Neuronal stem cell (in vitro differentiated cells): ENCODE results near the gene JPT1.

Source experiments
- DNase-seq: peaks from one replicate; pipeline ENCODE4 v3.0.0-alpha.2; 2013; ENCODE audit warnings: low spot score
- H2AFZ ChIP-seq: one replicate; pipeline ENCODE4 v1.6.1; 2013; ENCODE audit warnings: mild to moderate bottlenecking, low read length, inconsistent platforms
- H2AK5ac ChIP-seq: 2 replicates; pipeline ENCODE4 v1.6.1; 2013; ENCODE audit warnings: low read depth, mild to moderate bottlenecking, inconsistent platforms, low read length, moderate library complexity, mixed read lengths
- H2BK120ac ChIP-seq: 2 replicates; pipeline ENCODE4 v1.6.1; 2013; ENCODE audit warnings: low read depth, mild to moderate bottlenecking, inconsistent platforms, low read length, moderate library complexity, mixed read lengths
- H2BK12ac ChIP-seq: one replicate; pipeline ENCODE4 v1.6.1; 2013; ENCODE audit warnings: low read length, inconsistent platforms
- H2BK15ac ChIP-seq: 2 replicates; pipeline ENCODE4 v1.6.1; 2013; ENCODE audit warnings: mild to moderate bottlenecking, low read length, inconsistent platforms, mixed read lengths
- H2BK5ac ChIP-seq: one replicate; pipeline ENCODE4 v1.6.1; 2013; ENCODE audit warnings: inconsistent platforms, mild to moderate bottlenecking, low read length, moderate library complexity
- H3K14ac ChIP-seq: one replicate; pipeline ENCODE4 v1.6.1; 2013; ENCODE audit warnings: low read length, inconsistent platforms
- H3K18ac ChIP-seq: 2 replicates; pipeline ENCODE4 v1.6.1; 2013; ENCODE audit warnings: low read length, inconsistent platforms
- H3K23ac ChIP-seq: 2 replicates; pipeline ENCODE4 v1.6.1; 2013; ENCODE audit warnings: low read depth, mild to moderate bottlenecking, mixed read lengths, low read length, inconsistent platforms; ENCODE audit not compliant: poor library complexity
- H3K27ac ChIP-seq: replicated peaks from 3 replicates; pipeline ENCODE4 v1.5.1; 2013; ENCODE audit warnings: low read length, inconsistent platforms
- H3K27me3 ChIP-seq, 3 experiments: 2 replicates each; pipeline ENCODE4 v1.6.1; 2013; ENCODE audit warnings: low read length in 3 of 3, mild to moderate bottlenecking in 2 of 3, inconsistent platforms in 1 of 3, low read depth in 1 of 3, mixed read lengths in 1 of 3, moderate library complexity in 1 of 3; ENCODE audit not compliant: control insufficient read depth in 3 of 3, insufficient read depth in 3 of 3
- H3K36me3 ChIP-seq, 2 donors: replicated peaks in 1 of 2; 2 replicates each; pipeline ENCODE4 v1.6.1; 2013; ENCODE audit warnings: low read length in 2 of 2; ENCODE audit not compliant: control insufficient read depth in 2 of 2, insufficient read depth in 2 of 2
- H3K4ac ChIP-seq: 2 replicates; pipeline ENCODE4 v1.6.1; 2013; ENCODE audit warnings: inconsistent platforms, mild to moderate bottlenecking, low read length, moderate library complexity
- H3K4me1 ChIP-seq, 2 donors: 1 replicate in 1 of 2; 2 replicates in 1 of 2; pipeline ENCODE4 v1.6.1; 2013; ENCODE audit warnings: low read length in 2 of 2, low read depth in 1 of 2; ENCODE audit not compliant: control insufficient read depth in 2 of 2, insufficient read depth in 1 of 2
- H3K4me2 ChIP-seq: one replicate; pipeline ENCODE4 v1.6.1; 2013; ENCODE audit warnings: mild to moderate bottlenecking, low read length, inconsistent platforms; ENCODE audit not compliant: insufficient read depth, poor library complexity, severe bottlenecking
- H3K4me3 ChIP-seq, 2 donors: 2 replicates each; pipeline ENCODE4 v1.5.1; 2013; ENCODE audit warnings: low read length in 2 of 2, mild to moderate bottlenecking in 2 of 2, inconsistent platforms in 1 of 2, moderate library complexity in 1 of 2
- H3K79me1 ChIP-seq: one replicate; pipeline ENCODE4 v1.6.1; 2013; ENCODE audit warnings: low read depth, mild to moderate bottlenecking, inconsistent platforms, low read length, moderate library complexity
- H3K9ac ChIP-seq: one replicate; pipeline ENCODE4 v1.6.1; 2013; ENCODE audit warnings: mild to moderate bottlenecking, low read depth, low read length, inconsistent platforms; ENCODE audit not compliant: poor library complexity
- H3K9me3 ChIP-seq, 2 donors: replicated peaks in 1 of 2; 2 replicates each; pipeline versions ENCODE3 to v1.6.1; 2013; ENCODE audit warnings: low read length in 2 of 2, mild to moderate bottlenecking in 2 of 2, inconsistent platforms in 1 of 2, low read depth in 1 of 2, mixed read lengths in 1 of 2, moderate library complexity in 1 of 2; ENCODE audit not compliant: control insufficient read depth in 2 of 2, insufficient read depth in 1 of 2
- H4K8ac ChIP-seq: one replicate; pipeline ENCODE4 v1.6.1; 2013; ENCODE audit warnings: low read depth, mild to moderate bottlenecking, inconsistent platforms, low read length, moderate library complexity
- H4K91ac ChIP-seq: one replicate; pipeline ENCODE4 v1.6.1; 2013; ENCODE audit warnings: low read length, low read depth, mild to moderate bottlenecking, inconsistent platforms; ENCODE audit not compliant: poor library complexity
- WGBS, 2 donors: extraction: QIAGEN DNeasy Blood & Tissue Kit; methylation state at CpG; one replicate each; pipeline ENCODE4 v1.1.7; 2013; ENCODE audit warnings: missing lambda C conversion rate in 2 of 2, mixed read lengths in 1 of 2; ENCODE audit not compliant: insufficient read length in 2 of 2, insufficient replicate concordance in 1 of 2; ENCODE audit errors: extremely low coverage in 2 of 2; 5-methylcytosine and 5-hydroxymethylcytosine counted together

The JPT1 gene

GRCh38 chr17:75131278-75132017, 22.9 kb downstream of the JPT1 start, which contains the start of gene NT5C:
Gene NT5C, minus strand, starts transcription at chr17:75131742. Its CDS starts 35 bp downstream, at chr17:75131707.
- H2BK120ac ChIP-seq = peak within 1 kb of the TSS; percentile 43
- H4K91ac ChIP-seq = no peak within 1 kb of the TSS
- peak within 1 kb of the TSS; percentile 96 for H3K27ac ChIP-seq
- peak within 1 kb of the TSS; percentile 44 for H2BK15ac ChIP-seq
- no peaks in the 10 kb centered on the region for H3K27me3 ChIP-seq
- H2BK12ac ChIP-seq = no peak within 1 kb of the TSS
- peak within 1 kb of the TSS; percentile 85 for H3K9ac ChIP-seq
- DNase-seq = peak; percentile 82
- H3K36me3 ChIP-seq = peaks cover 30 to 46% of the 10 kb centered on the region in 2 donors
- WGBS, 2 donors = no CpG with 5 or more reads among the region's 82 CpGs
- peak within 1 kb of the TSS; percentile 43 for H4K8ac ChIP-seq
- no peaks in the 10 kb centered on the region for H3K9me3 ChIP-seq
- H2AK5ac ChIP-seq = peak within 1 kb of the TSS; percentile 87
- H3K4me3 ChIP-seq = peak within 1 kb of the TSS; percentile 81 to 97
- peak within 1 kb of the TSS; percentile 98 for H3K18ac ChIP-seq
- peak within 1 kb of the TSS; percentile 19 for H3K4ac ChIP-seq
- peaks cover 4 to 7% of the 10 kb centered on the region in 2 donors for H3K4me1 ChIP-seq
- H3K79me1 ChIP-seq = peaks cover 7% of the 10 kb centered on the region
- H3K23ac ChIP-seq = peak within 1 kb of the TSS; percentile 96
- H3K4me2 ChIP-seq = peak within 1 kb of the TSS; percentile 88
- peak within 1 kb of the TSS; percentile 24 for H2BK5ac ChIP-seq
- H2AFZ ChIP-seq = peak within 1 kb of the TSS; percentile 95
- peak within 1 kb of the TSS; percentile 47 for H3K14ac ChIP-seq

- no peak for DNase-seq
- peak overlapping the region; percentile 95 for H2AFZ ChIP-seq
- no peak overlapping the region for H2BK12ac ChIP-seq
- H3K9ac ChIP-seq = peak overlapping the region; percentile 85
- peak overlapping the region; percentile 96 for H3K23ac ChIP-seq
- H3K4ac ChIP-seq = peak overlapping the region; percentile 19
- H3K27ac ChIP-seq = peak overlapping the region; percentile 96
- peaks cover 27 to 39% of the 10 kb centered on the region in 2 donors for H3K36me3 ChIP-seq
- H3K27me3 ChIP-seq = no peaks in the 10 kb centered on the region
- peak overlapping the region; percentile 88 for H3K4me2 ChIP-seq
- H2BK120ac ChIP-seq = peak overlapping the region; percentile 43
- peak overlapping the region; percentile 87 for H2AK5ac ChIP-seq
- peaks cover 4 to 7% of the 10 kb centered on the region in 2 donors for H3K4me1 ChIP-seq
- no peaks in the 10 kb centered on the region for H3K9me3 ChIP-seq
- peak overlapping the region; percentile 98 for H3K18ac ChIP-seq
- peak overlapping the region; percentile 44 for H2BK15ac ChIP-seq
- H3K4me3 ChIP-seq = peak overlapping the region; percentile 81 to 97
- peak overlapping the region; percentile 24 for H2BK5ac ChIP-seq
- peaks cover 7% of the 10 kb centered on the region for H3K79me1 ChIP-seq
- H4K91ac ChIP-seq = no peak overlapping the region
- no CpG with 5 or more reads among the region's 29 CpGs for WGBS, 2 donors
- no peak overlapping the region for H4K8ac ChIP-seq
- H3K14ac ChIP-seq = peak overlapping the region; percentile 47
These were observed 23.6 kb downstream of the JPT1 start for GRCh38 chr17:75130632-75131277.

DNA sequence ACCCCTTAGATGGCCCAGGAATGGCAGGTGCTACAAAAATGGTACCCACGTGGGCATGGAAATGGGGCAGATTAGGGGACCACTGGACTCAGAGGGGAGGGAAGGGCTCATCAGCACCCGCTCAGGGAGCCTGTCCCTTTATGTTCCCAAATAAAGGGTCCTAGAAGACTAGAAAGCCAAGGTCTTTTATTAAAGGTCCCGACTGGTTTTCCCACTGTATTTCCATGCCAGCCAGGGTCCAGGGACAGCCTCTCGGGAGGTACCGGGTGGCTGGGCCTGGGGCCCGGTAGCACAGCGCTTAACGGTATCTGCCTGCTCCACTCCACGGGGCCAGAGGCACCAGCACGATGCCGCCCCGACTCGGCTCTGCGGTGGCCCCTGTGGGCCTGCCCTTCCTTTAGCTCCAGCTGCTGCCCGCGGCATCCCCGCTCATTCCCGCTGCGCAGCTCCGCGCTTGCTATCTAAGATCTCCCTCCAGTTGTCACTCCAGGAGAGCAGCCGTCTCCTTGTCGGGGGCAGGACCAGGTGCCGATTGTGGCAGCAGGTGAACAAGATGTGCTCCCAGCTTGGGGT, 24.2 kb downstream of the JPT1 start:
- Histone ChIP-seq H3K27ac (no peak overlapping the region), H3K9ac (peak overlapping the region; percentile 85), H2BK5ac (no peak overlapping the region), H3K18ac (no peak overlapping the region), H3K79me1 (peaks cover 7% of the 10 kb centered on the region), H3K36me3 (peaks cover 23 to 34% of the 10 kb centered on the region in 2 donors), H3K4me2 (peak overlapping the region; percentile 88), H4K91ac (no peak overlapping the region), H3K23ac (peak overlapping the region; percentile 96), H3K9me3 (no peaks in the 10 kb centered on the region), H2AFZ (no peak overlapping the region), H2BK12ac (no peak overlapping the region), H2BK120ac (peak overlapping the region; percentile 16), H2BK15ac (no peak overlapping the region), H3K27me3 (no peaks in the 10 kb centered on the region), H4K8ac (no peak overlapping the region), H3K14ac (peak overlapping the region; percentile 47), H3K4ac (no peak overlapping the region), H2AK5ac (peak overlapping the region; percentile 87), H3K4me1 (peaks cover 4 to 7% of the 10 kb centered on the region in 2 donors), H3K4me3 (peak overlapping the region; percentile 81 to 97)
- whole genome bisulfite sequencing, 2 donors = no CpG with 5 or more reads among the region's 24 CpGs
- DNase-seq = no peak

DNA sequence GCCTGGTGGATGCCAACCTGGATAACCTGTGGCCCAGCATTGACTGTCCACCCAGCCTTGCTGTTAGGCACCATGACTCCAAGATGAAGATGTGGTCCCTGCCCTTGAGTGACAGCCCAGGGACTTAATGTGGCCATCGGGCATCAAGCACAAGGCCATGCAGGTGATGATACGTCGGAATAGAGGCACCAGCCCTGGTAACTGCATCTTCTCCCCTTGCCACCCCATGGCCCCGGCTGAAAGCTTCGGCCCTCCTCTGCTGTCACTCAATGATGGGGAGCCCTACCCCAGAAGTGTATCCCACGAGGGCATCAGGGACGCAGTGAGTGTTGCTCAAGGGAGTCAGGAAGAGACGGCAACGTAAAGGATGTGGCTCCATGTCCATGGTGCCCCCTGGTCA, 24.7 kb downstream of the JPT1 start:
- no peak overlapping the region for H2BK15ac ChIP-seq
- no peak overlapping the region for H3K23ac ChIP-seq
- H3K18ac ChIP-seq = no peak overlapping the region
- no peak overlapping the region for H2BK5ac ChIP-seq
- H4K91ac ChIP-seq = no peak overlapping the region
- no peak overlapping the region for H3K4me3 ChIP-seq
- no peak overlapping the region for H3K27ac ChIP-seq
- no peak for DNase-seq
- no peaks in the 10 kb centered on the region for H3K27me3 ChIP-seq
- peaks cover 7% of the 10 kb centered on the region for H3K79me1 ChIP-seq
- no peak overlapping the region for H3K4me2 ChIP-seq
- no peak overlapping the region for H4K8ac ChIP-seq
- H3K9ac ChIP-seq = no peak overlapping the region
- H3K4ac ChIP-seq = no peak overlapping the region
- H2BK120ac ChIP-seq = no peak overlapping the region
- H3K14ac ChIP-seq = no peak overlapping the region
- no peak overlapping the region for H2AK5ac ChIP-seq
- peaks cover 4 to 7% of the 10 kb centered on the region in 2 donors for H3K4me1 ChIP-seq
- no peak overlapping the region for H2AFZ ChIP-seq
- no peaks in the 10 kb centered on the region for H3K9me3 ChIP-seq
- no CpG with 5 or more reads among the region's 9 CpGs for whole genome bisulfite sequencing, 2 donors
- no peak overlapping the region for H2BK12ac ChIP-seq
- H3K36me3 ChIP-seq = peaks cover 18 to 29% of the 10 kb centered on the region in 2 donors
